ENCODE results near the gene FAM107B.

Gene FAM107B

GRCh38 chr10:14491811-14492210 lies 282.9 kb downstream of the FAM107B start:
- DNase-seq (no peak), ATAC-seq (no peak)
- Mint-ChIP-seq H3K4me3 (no peak overlapping the region), H3K4me1 (no peaks in the 10 kb centered on the region), H3K9me3 (no peaks in the 10 kb centered on the region), H3K27me3 (peaks cover 8% of the 10 kb centered on the region), H3K27ac (no peak overlapping the region)

GRCh38 chr10:14489522-14490177 lies 285.0 kb downstream of the FAM107B start:
- Mint-ChIP-seq H3K4me3 (no peak overlapping the region), H3K4me1 (no peaks in the 10 kb centered on the region), H3K27ac (no peak overlapping the region), H3K9me3 (no peaks in the 10 kb centered on the region), H3K27me3 (peaks cover 24% of the 10 kb centered on the region)
- ATAC-seq = no peak
- no peak for DNase-seq

- Mint-ChIP-seq H3K4me1 (no peaks in the 10 kb centered on the region), H3K4me3 (no peak overlapping the region), H3K27me3 (peaks cover 37% of the 10 kb centered on the region), H3K27ac (no peak overlapping the region), H3K9me3 (peaks cover 0 to 7% of the 10 kb centered on the region in 2 donors)
- DNase-seq (no peak), ATAC-seq (no peak)
Observed at GRCh38 chr10:14487488-14487883, 287.2 kb downstream of the FAM107B start.

DNA sequence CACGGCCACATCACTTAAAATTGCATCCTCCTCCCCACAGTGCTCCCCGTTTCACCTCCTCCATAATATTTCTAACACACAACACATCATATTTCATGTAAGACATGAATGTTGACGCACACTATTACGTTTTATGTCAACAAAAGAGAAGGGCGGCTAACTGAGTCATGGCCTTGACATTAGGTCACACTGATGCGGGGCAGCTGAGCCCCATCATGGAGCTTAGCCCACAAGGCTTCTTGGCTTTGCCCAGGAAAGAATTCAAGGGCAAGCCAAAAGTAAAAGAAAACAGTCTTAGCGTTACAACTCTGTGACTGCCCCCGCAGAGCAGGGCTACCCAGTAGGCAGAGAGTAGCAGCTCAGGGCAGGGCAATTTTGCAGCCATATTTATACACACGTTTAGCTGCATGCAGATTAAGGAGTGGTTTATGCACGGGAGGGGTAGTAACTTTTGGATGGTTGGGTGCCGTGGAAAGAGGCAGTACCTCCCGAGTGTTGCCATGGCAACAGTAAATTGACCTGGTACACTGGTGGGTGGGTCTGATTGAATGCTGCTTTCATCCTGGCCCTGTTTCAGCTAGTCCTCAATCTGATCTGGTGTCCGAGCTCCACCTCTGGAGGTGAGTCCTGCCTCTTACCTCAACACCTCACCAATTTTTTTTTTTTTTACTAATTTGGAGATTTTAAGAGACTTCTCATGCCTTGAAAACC lies 287.8 kb downstream of the FAM107B start:
- Mint-ChIP-seq H3K4me3 (no peak overlapping the region), H3K27ac (no peak overlapping the region)
- no peak for ATAC-seq

GRCh38 chr10:14485986-14486385 lies 288.7 kb downstream of the FAM107B start:
- Mint-ChIP-seq H3K9me3 (peaks cover 0 to 7% of the 10 kb centered on the region in 2 donors), H3K4me3 (no peak overlapping the region), H3K4me1 (no peaks in the 10 kb centered on the region), H3K27me3 (peaks cover 37% of the 10 kb centered on the region), H3K27ac (no peak overlapping the region)
- no peak for DNase-seq
- ATAC-seq = no peak

More for the DNA sequence above, 287.8 kb downstream of the FAM107B start:
- DNase-seq = no peak
- H3K27me3 Mint-ChIP-seq = peaks cover 37% of the 10 kb centered on the region
- peaks cover 0 to 7% of the 10 kb centered on the region in 2 donors for H3K9me3 Mint-ChIP-seq
- no peaks in the 10 kb centered on the region for H3K4me1 Mint-ChIP-seq

- Mint-ChIP-seq H3K4me3 (no peak overlapping the region), H3K27ac (no peak overlapping the region), H3K9me3 (peaks cover 0 to 7% of the 10 kb centered on the region in 2 donors), H3K27me3 (peaks cover 37% of the 10 kb centered on the region), H3K4me1 (no peaks in the 10 kb centered on the region)
- no peak for ATAC-seq
- no peak for DNase-seq
Observed at GRCh38 chr10:14483417-14483816, 291.3 kb downstream of the FAM107B start.

DNA sequence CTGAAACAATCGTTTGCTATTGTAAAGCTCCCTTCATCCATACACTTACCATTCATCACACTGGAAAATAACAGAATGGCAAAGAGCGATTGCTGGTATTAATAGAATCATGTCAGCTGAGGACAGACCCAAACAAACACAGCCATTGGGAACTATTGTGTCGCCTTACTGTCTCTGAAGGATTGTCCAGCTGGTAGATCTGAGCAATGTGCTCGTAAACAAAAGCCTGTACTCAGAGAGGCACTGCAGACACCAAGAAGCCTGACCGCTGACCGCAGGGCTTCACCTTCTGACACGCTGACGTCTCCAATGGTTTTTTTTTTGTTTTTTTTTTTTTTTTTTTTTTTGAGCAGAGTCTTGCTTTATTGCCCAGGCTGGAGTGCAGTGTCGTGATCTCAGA lies 292.9 kb downstream of the FAM107B start:
- H3K9me3 Mint-ChIP-seq = peaks cover 0 to 7% of the 10 kb centered on the region in 2 donors
- no peak overlapping the region for H3K27ac Mint-ChIP-seq
- no peak for ATAC-seq
- H3K27me3 Mint-ChIP-seq = peaks cover 39% of the 10 kb centered on the region
- no peak for DNase-seq
- H3K4me3 Mint-ChIP-seq = no peak overlapping the region
- H3K4me1 Mint-ChIP-seq = no peaks in the 10 kb centered on the region

- no peak for ATAC-seq
Observed at GRCh38 chr10:14481014-14481413, 293.7 kb downstream of the FAM107B start.

GRCh38 chr10:14478604-14479003 lies 296.1 kb downstream of the FAM107B start:
- peak; percentile 77 for ATAC-seq
- DNase-seq = peak; percentile 9 to 30
- Mint-ChIP-seq H3K27ac (no peak overlapping the region), H3K4me1 (no peaks in the 10 kb centered on the region), H3K27me3 (peaks cover 23% of the 10 kb centered on the region), H3K9me3 (peaks cover 0 to 4% of the 10 kb centered on the region in 2 donors), H3K4me3 (no peak overlapping the region)

More at GRCh38 chr10:14481014-14481413, 293.7 kb downstream of the FAM107B start:
- no peak for DNase-seq
- H3K4me1 Mint-ChIP-seq = no peaks in the 10 kb centered on the region
- H3K9me3 Mint-ChIP-seq = peaks cover 0 to 7% of the 10 kb centered on the region in 2 donors
- H3K27me3 Mint-ChIP-seq = peaks cover 38% of the 10 kb centered on the region
- no peak overlapping the region for H3K4me3 Mint-ChIP-seq
- no peak overlapping the region for H3K27ac Mint-ChIP-seq

- Mint-ChIP-seq H3K27me3 (peaks cover 19% of the 10 kb centered on the region), H3K9me3 (no peaks in the 10 kb centered on the region), H3K27ac (no peak overlapping the region), H3K4me1 (no peaks in the 10 kb centered on the region), H3K4me3 (no peak overlapping the region)
- DNase-seq (no peak), ATAC-seq (no peak)
Observed at GRCh38 chr10:14478201-14478600, 296.5 kb downstream of the FAM107B start.

DNA sequence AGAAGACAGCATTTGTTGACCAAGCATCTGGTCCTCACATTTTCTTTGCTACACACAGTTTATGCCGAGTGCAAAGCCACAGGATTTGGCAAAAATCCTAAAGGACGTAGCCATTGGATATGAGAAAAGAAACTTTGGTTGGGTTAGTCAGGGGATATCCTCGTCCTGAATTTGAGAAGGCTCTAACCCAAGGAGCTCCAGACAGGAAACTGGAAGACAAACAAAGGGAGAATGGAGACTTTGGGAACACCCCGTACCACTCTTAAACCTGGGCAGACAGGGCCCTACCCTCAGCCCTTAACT lies 297.3 kb downstream of the FAM107B start:
- H3K4me1 Mint-ChIP-seq = no peaks in the 10 kb centered on the region
- ATAC-seq = no peak
- no peak overlapping the region for H3K27ac Mint-ChIP-seq
- no peak overlapping the region for H3K4me3 Mint-ChIP-seq
- no peak for DNase-seq
- peaks cover 28% of the 10 kb centered on the region for H3K27me3 Mint-ChIP-seq
- H3K9me3 Mint-ChIP-seq = no peaks in the 10 kb centered on the region

DNA sequence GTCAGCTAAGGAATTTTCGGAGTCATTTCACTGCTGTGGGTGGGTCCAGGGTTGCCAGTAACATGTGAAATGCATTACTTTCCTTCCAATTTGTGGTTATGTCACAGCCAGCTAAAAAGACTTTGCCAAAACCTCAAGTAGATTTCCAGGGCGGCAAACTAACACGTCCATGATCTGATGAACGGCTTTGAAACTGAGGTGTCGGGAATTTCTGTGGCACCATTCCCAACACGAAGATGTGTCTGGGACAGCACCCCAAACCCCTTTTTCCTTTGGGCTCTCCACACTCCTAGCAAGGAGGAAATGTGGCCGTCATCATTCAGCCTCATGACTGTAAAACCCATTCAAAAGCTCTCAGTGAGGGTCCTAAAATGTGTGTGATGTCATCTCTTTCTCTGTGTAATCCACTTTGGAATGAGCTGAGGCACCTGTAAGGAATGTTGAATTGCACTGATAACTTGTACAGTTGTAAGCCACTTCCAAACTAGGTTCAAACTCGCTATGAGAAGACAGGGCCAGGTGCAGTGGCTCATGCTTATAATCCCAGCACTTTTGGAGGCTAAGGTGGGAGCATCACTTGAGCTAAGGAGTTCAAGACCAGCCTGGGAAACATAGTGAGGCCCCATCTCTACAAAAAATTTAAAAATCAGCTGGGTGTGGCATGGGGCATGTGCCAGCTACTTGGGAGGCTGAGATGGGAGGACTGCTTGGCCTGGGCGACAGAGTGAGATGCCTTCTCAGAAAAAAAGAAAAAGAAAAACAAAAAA lies 297.9 kb downstream of the FAM107B start:
- no peak for ATAC-seq
- peaks cover 33% of the 10 kb centered on the region for H3K27me3 Mint-ChIP-seq
- no peaks in the 10 kb centered on the region for H3K4me1 Mint-ChIP-seq
- no peak overlapping the region for H3K27ac Mint-ChIP-seq
- no peaks in the 10 kb centered on the region for H3K9me3 Mint-ChIP-seq
- H3K4me3 Mint-ChIP-seq = no peak overlapping the region
- DNase-seq = no peak

DNA sequence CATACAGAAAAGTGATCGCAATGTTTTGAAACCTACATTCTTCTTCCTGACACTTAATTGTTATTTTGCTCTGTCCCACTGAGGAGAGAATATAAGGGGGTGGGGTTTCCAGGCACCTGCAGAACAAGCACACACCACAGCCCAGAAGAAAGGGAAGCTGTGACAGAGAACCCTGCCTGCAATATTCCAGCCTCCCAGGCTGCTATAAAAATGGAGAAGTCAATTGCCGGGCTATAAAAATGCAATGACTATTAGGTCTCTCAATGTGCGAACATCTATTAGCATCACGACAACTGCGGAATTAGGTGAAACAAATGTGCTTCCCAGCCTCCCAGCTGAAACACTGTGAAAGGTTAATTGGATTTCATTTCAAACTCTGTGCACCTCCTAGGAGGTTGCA lies 298.7 kb downstream of the FAM107B start:
- no peak overlapping the region for H3K4me3 Mint-ChIP-seq
- H3K4me1 Mint-ChIP-seq = no peaks in the 10 kb centered on the region
- H3K27me3 Mint-ChIP-seq = peaks cover 36% of the 10 kb centered on the region

DNA sequence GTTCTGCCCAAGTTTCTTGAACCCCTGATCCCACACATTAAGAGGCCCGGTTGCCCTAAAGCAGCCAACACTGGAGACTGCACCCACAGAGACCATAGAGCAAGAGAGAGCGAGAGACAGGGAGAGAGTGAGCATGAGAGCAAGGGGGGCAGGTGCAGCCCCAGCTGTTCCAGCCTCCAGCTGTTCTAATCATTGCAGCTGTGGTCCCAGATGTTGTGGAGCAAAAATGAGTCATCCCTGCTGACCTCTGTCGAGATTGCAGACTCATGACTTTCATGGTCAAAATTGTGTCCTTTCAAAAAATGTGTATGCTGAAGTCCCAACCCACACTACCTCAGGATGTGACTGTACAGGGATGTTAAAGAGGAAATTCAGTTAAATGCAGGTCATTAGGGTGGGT lies 300.0 kb downstream of the FAM107B start:
- H3K27ac Mint-ChIP-seq = no peak overlapping the region
- DNase-seq (no peak), ATAC-seq (no peak)
- H3K9me3 Mint-ChIP-seq = no peaks in the 10 kb centered on the region
- no peaks in the 10 kb centered on the region for H3K4me1 Mint-ChIP-seq
- H3K4me3 Mint-ChIP-seq = no peak overlapping the region
- H3K27me3 Mint-ChIP-seq = peaks cover 50% of the 10 kb centered on the region

More for the DNA sequence above, 298.7 kb downstream of the FAM107B start:
- no peaks in the 10 kb centered on the region for H3K9me3 Mint-ChIP-seq
- ATAC-seq = no peak
- H3K27ac Mint-ChIP-seq = no peak overlapping the region
- no peak for DNase-seq

GRCh38 chr10:14470920-14471319 lies 303.8 kb downstream of the FAM107B start:
- Mint-ChIP-seq H3K27ac (no peak overlapping the region), H3K9me3 (no peaks in the 10 kb centered on the region), H3K4me3 (no peak overlapping the region), H3K4me1 (no peaks in the 10 kb centered on the region), H3K27me3 (peaks cover 61% of the 10 kb centered on the region)
- no peak for DNase-seq
- no peak for ATAC-seq

DNA sequence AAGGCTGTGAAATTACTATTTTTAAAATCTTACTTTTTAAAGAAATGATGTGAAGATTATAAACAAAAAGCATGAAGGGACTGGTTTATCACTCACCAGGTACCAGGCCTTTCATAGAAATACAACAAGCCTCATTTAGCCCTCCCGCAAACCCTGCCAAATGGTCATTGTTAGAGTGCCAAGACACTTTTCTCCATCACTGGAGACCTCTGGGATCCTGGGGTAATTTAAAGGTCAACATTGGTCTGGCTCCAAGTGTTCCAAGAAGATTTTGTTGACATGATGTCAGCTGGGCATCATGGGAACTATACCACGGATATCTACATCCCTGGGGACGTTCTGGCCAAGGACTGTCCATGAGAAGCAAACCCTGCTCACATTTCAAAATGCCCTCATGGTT lies 306.0 kb downstream of the FAM107B start:
- H3K27ac Mint-ChIP-seq = peak overlapping the region in 1 of 2 donors; percentile 36
- no peak overlapping the region for H3K4me3 Mint-ChIP-seq
- no peak for ATAC-seq
- peaks cover 58% of the 10 kb centered on the region for H3K27me3 Mint-ChIP-seq
- H3K9me3 Mint-ChIP-seq = no peaks in the 10 kb centered on the region
- no peak for DNase-seq
- no peaks in the 10 kb centered on the region for H3K4me1 Mint-ChIP-seq
